ENCODE measurements around the gene COL20A1. TPM values are rescaled to one million over a fixed set of nuclear protein-coding genes. Genes with fewer than 3 reads are reported as not detected.
A peak's percentile ranks its signal among the peaks of the same experiment; 100 is the strongest.

The COL20A1 gene
- total and polyA plus RNA-seq, 2 of the 13 experiments (the other 11 are each of a cell fraction or from before 2014, with no cell fraction given) = not detected

- H4K20me1 ChIP-seq (ENCODE audit: insufficient read depth, low read length) = peaks cover 11% of the 10 kb centered on the region; the same call in 1 of the 2 replicates
- CTCF ChIA-PET (ENCODE audit: low intra/inter-chr PET ratio, low total read pairs) = interaction anchor here (2.0 to 3.8 kb wide), 2 partner anchors 72 to 75 kb away, joined by 6 to 69 read pairs; no protein-coding TSS in a partner anchor
- peaks cover 18% of the 10 kb centered on the region for H3K9me3 ChIP-seq (ENCODE audit: low read length)
- H3K4me2 ChIP-seq (ENCODE audit: low read depth, low read length) = no peak overlapping the region
- 28% methylated on average over 15 of the region's 22 CpGs for WGBS (ENCODE audit: low lambda C conversion rate)
- no peak overlapping the region for H3K27ac ChIP-seq (ENCODE audit: extremely low read length, insufficient read depth, low read length)
- H3K4me1 ChIP-seq (ENCODE audit: insufficient read depth, low read length) = peaks cover 14% of the 10 kb centered on the region
- no peaks in the 10 kb centered on the region for H3K79me2 ChIP-seq (ENCODE audit: insufficient read depth, low read length)
- no peaks in the 10 kb centered on the region for H3K36me3 ChIP-seq (replicated peaks in 1 of 2; ENCODE audit: control insufficient read depth in 1 of 2, insufficient read depth in 2 of 2, low read length in 2 of 2)
- no TSS peak for BruUV-seq (replicated peaks)
- in situ Hi-C loops (cut with HindIII; ENCODE audit: extremely low pct_ligation_motif_present, low pct_unique_long_range_greater_than_20kb) (loop anchor here (5.0 kb wide), 1 partner anchor 75 kb away; no protein-coding TSS in a partner anchor), intact Hi-C loops (cut with micrococcal nuclease; ENCODE audit: unreplicated experiment) (loop anchor here (1.0 kb wide), 2 partner anchors 73 to 159 kb away; no protein-coding TSS in a partner anchor)
- no peak overlapping the region for H3K9ac ChIP-seq (ENCODE audit: insufficient read depth, low read depth, low read length)
- H3K4me3 ChIP-seq (replicated peaks in 1 of 3; ENCODE audit: insufficient read depth in 1 of 3, low read depth in 2 of 3, low read length in 3 of 3) = no peak overlapping the region
- peaks cover 5 to 32% of the 10 kb centered on the region in 2 experiments; a peak in 3 of 5 replicates for H3K27me3 ChIP-seq (ENCODE audit: control insufficient read depth in 1 of 2, insufficient read depth in 2 of 2, low read length in 2 of 2)
- peak; percentile 4 for FAIRE-seq
- DNase-seq (ENCODE audit: low spot score) = no peak
- ATAC-seq = peak; percentile 51
- POLR2A ChIA-PET = interaction anchor here (1.3 kb wide), 1 partner anchor 72 kb away, joined by 4 read pairs; no protein-coding TSS in a partner anchor
- no peak overlapping the region for H2AFZ ChIP-seq (ENCODE audit: low read length)
- TF ChIP-seq ZSCAN25 (CRISPR knock-in tag; IDR thresholded peaks at IDR 0.05) (0 out of 2 replicates have a peak, but pooled peaks have one; percentile 33), MBNL3 (CRISPR knock-in tag; conservative IDR thresholded peaks at IDR 0.05) (no peak), ASH2L (IDR thresholded peaks at IDR 0.05; ENCODE audit: insufficient read length, low read depth, low read length) (no peak), GATAD2A (CRISPR knock-in tag; IDR thresholded peaks at IDR 0.05) (0 out of 2 replicates have a peak, but pooled peaks have one; percentile 22), ZNF329 (CRISPR knock-in tag; IDR thresholded peaks at IDR 0.05; ENCODE audit: low read depth) (0 out of 2 replicates have a peak, but pooled peaks have one; percentile 21), TSC22D2 (CRISPR knock-in tag; IDR thresholded peaks at IDR 0.05; ENCODE audit: borderline replicate concordance) (peak; percentile 79; the same call in 1 of the 2 replicates), MYPOP (CRISPR knock-in tag; IDR thresholded peaks at IDR 0.05) (no peak), ZFP91 (CRISPR knock-in tag; IDR thresholded peaks at IDR 0.05; ENCODE audit: borderline replicate concordance) (peak; percentile 21; the same call in 1 of the 2 replicates), HMG20B (CRISPR knock-in tag; conservative IDR thresholded peaks at IDR 0.05) (0 out of 2 replicates have a peak, but pooled peaks have one; percentile 44), FOXA3 (CRISPR knock-in tag; IDR thresholded peaks at IDR 0.05) (no peak), MED13 (CRISPR knock-in tag; IDR thresholded peaks at IDR 0.05) (no peak), ZNF580 (CRISPR knock-in tag; IDR thresholded peaks at IDR 0.05; ENCODE audit: borderline replicate concordance, low read depth) (no peak), E2F2 (CRISPR knock-in tag; IDR thresholded peaks at IDR 0.05; ENCODE audit: borderline replicate concordance) (peak; percentile 66; the same call in 1 of the 2 replicates), NFE2L1 (CRISPR knock-in tag; IDR thresholded peaks at IDR 0.05; ENCODE audit: borderline replicate concordance) (peak; percentile 45; the same call in 1 of the 2 replicates), ZSCAN20 (CRISPR knock-in tag; IDR thresholded peaks at IDR 0.05; ENCODE audit: borderline replicate concordance) (peak; percentile 69; the same call in 1 of the 2 replicates), ZNF260 (CRISPR knock-in tag; IDR thresholded peaks at IDR 0.05; ENCODE audit: borderline replicate concordance, low read depth) (no peak), ZNF30 (CRISPR knock-in tag; IDR thresholded peaks at IDR 0.05) (no peak), ZNF317 (CRISPR knock-in tag; IDR thresholded peaks at IDR 0.05) (no peak), BRCA1 (CRISPR knock-in tag; IDR thresholded peaks at IDR 0.05) (0 out of 2 replicates have a peak, but pooled peaks have one; percentile 40), CENPT (CRISPR knock-in tag; IDR thresholded peaks at IDR 0.05; ENCODE audit: low read depth) (no peak)
Measured at GRCh38 chr20:63381781-63382431, 88.9 kb downstream of the COL20A1 start.
